ENCODE measurements around the gene SRPK3. TPM values are rescaled to one million over a fixed set of nuclear protein-coding genes. Genes with fewer than 3 reads are reported as not detected.

The SRPK3 gene
- total and polyA plus RNA-seq, 2 experiments from 2014 or later, result 0.15 TPM; not detected in 1

- Mint-ChIP-seq H3K27me3 (ENCODE audit: insufficient read depth, low read depth, poor library complexity) (peaks cover 5% of the 10 kb centered on the region), H3K36me3 (ENCODE audit: low read depth) (peaks cover 8% of the 10 kb centered on the region; the same call in 1 of the 3 replicates), H3K27ac (no peak overlapping the region), H3K4me1 (peaks cover 7% of the 10 kb centered on the region), H3K9me3 (peaks cover 2% of the 10 kb centered on the region; the same call in 1 of the 3 replicates), H3K4me3 (no peak overlapping the region)
- no peak overlapping the region for H3K4me2 ChIP-seq
- H3K27ac ChIP-seq (ENCODE audit: low read depth), result no peak overlapping the region
- no peak overlapping the region for H2AFZ ChIP-seq
- no peaks in the 10 kb centered on the region for H3K79me2 ChIP-seq (replicated peaks; ENCODE audit: insufficient read depth)
- H3K4me3 ChIP-seq, result no peak overlapping the region
- H3K4me1 ChIP-seq (ENCODE audit: insufficient read depth), result no peaks in the 10 kb centered on the region
- no peaks in the 10 kb centered on the region for H3K27me3 ChIP-seq (ENCODE audit: insufficient read depth)
- ATAC-seq (no peak), DNase-seq (ENCODE audit: low spot score) (no peak)
- no peak for TF ChIP-seq NANOG (IDR thresholded peaks at IDR 0.05; ENCODE audit: borderline replicate concordance)
- no peak for TF ChIP-seq POLR2AphosphoS5 (IDR thresholded peaks at IDR 0.05; ENCODE audit: low read depth)
- no peak for TF ChIP-seq CREB1 (CRISPR knock-in tag; IDR thresholded peaks at IDR 0.05; ENCODE audit: low read depth)
- no peak for TF ChIP-seq ZNF331 (CRISPR knock-in tag; IDR thresholded peaks at IDR 0.05; ENCODE audit: low read depth)
- no peak for TF ChIP-seq STAT1 (IDR thresholded peaks at IDR 0.05; ENCODE audit: unreplicated experiment)
- no peak for TF ChIP-seq ZNF114 (CRISPR knock-in tag; IDR thresholded peaks at IDR 0.05)
- no peaks in the 10 kb centered on the region for H4K20me1 ChIP-seq (replicated peaks; ENCODE audit: insufficient read depth)
- H3K9me2 ChIP-seq (ENCODE audit: insufficient read depth), result no peaks in the 10 kb centered on the region
- H3F3A ChIP-seq (replicated peaks; ENCODE audit: low read depth), result no peaks in the 10 kb centered on the region
- H3K36me3 ChIP-seq (ENCODE audit: insufficient read depth), result no peaks in the 10 kb centered on the region
These were observed 44.6 kb upstream of the SRPK3 start for GRCh38 chrX:153736071-153736820.

GRCh38 chrX:153736871-153737441 lies 43.9 kb upstream of the SRPK3 start:
- no peaks in the 10 kb centered on the region for H3K9me3 Mint-ChIP-seq
- no peaks in the 10 kb centered on the region for H3K27me3 ChIP-seq (ENCODE audit: insufficient read depth)
- ATAC-seq (no peak), DNase-seq (ENCODE audit: low spot score) (no peak)
- no peaks in the 10 kb centered on the region for H4K20me1 ChIP-seq (replicated peaks; ENCODE audit: insufficient read depth)
- no peaks in the 10 kb centered on the region for H3K36me3 ChIP-seq (ENCODE audit: insufficient read depth)
- H3K4me3 Mint-ChIP-seq, result no peak overlapping the region
- no peak overlapping the region for H3K27ac Mint-ChIP-seq
- no peak overlapping the region for H3K4me3 ChIP-seq
- no peak overlapping the region for H2AFZ ChIP-seq
- no peaks in the 10 kb centered on the region for H3K4me1 ChIP-seq (ENCODE audit: insufficient read depth)
- H3K36me3 Mint-ChIP-seq (ENCODE audit: low read depth), result peaks cover 3% of the 10 kb centered on the region; the same call in 1 of the 3 replicates
- H3K27me3 Mint-ChIP-seq (ENCODE audit: insufficient read depth, low read depth, poor library complexity), result peaks cover 5% of the 10 kb centered on the region
- no peak overlapping the region for H3K4me2 ChIP-seq
- H3K9me2 ChIP-seq (ENCODE audit: insufficient read depth), result no peaks in the 10 kb centered on the region
- no peaks in the 10 kb centered on the region for H3F3A ChIP-seq (replicated peaks; ENCODE audit: low read depth)
- H3K79me2 ChIP-seq (replicated peaks; ENCODE audit: insufficient read depth), result no peaks in the 10 kb centered on the region
- H3K4me1 Mint-ChIP-seq, result peaks cover 7% of the 10 kb centered on the region
- no peak overlapping the region for H3K27ac ChIP-seq (ENCODE audit: low read depth)
- TF ChIP-seq STAT1 (IDR thresholded peaks at IDR 0.05; ENCODE audit: unreplicated experiment) (no peak), NANOG (IDR thresholded peaks at IDR 0.05; ENCODE audit: borderline replicate concordance) (no peak), EZH2phosphoT487 (IDR thresholded peaks at IDR 0.05; ENCODE audit: unreplicated experiment) (no peak), ETS1 (IDR thresholded peaks at IDR 0.05) (no peak), POLR2AphosphoS5 (IDR thresholded peaks at IDR 0.05; ENCODE audit: low read depth) (no peak), REST (IDR thresholded peaks at IDR 0.05; ENCODE audit: unreplicated experiment) (no peak), ZNF114 (CRISPR knock-in tag; IDR thresholded peaks at IDR 0.05) (no peak), EZH2 (IDR thresholded peaks at IDR 0.05; ENCODE audit: low read depth, unreplicated experiment) (no peak)
